Mesenchymal stem cell (in vitro differentiated cells and primary cell): Measurements from ENCODE around the gene KLC4.
A peak's percentile ranks its signal among the peaks of the same experiment; 100 is the strongest.

Source experiments
- DNase-seq: peaks from one replicate; pipeline ENCODE4 v3.0.0-alpha.2; 2013
- H2AFZ ChIP-seq: one replicate; pipeline ENCODE4 v1.6.1; 2013; ENCODE audit warnings: low read depth, mild to moderate bottlenecking, control low read depth, inconsistent platforms, low read length, moderate library complexity
- H2AK5ac ChIP-seq: 2 replicates; pipeline ENCODE4 v1.6.1; 2013; ENCODE audit warnings: low read length, moderate library complexity, mild to moderate bottlenecking, inconsistent platforms; ENCODE audit not compliant: severe bottlenecking
- H2BK120ac ChIP-seq: one replicate; pipeline ENCODE4 v1.6.1; 2013; ENCODE audit warnings: low read depth, mild to moderate bottlenecking, inconsistent platforms, low read length, moderate library complexity
- H2BK12ac ChIP-seq, 2 experiments: one replicate each; pipeline ENCODE4 v1.6.1; 2013; ENCODE audit warnings: inconsistent platforms in 2 of 2, low read length in 2 of 2, mild to moderate bottlenecking in 2 of 2, moderate library complexity in 2 of 2, control low read depth in 1 of 2
- H2BK15ac ChIP-seq: one replicate; pipeline ENCODE4 v1.6.1; 2013; ENCODE audit warnings: mild to moderate bottlenecking, low read depth, inconsistent platforms; ENCODE audit not compliant: poor library complexity, severe bottlenecking
- H2BK5ac ChIP-seq: 2 replicates; pipeline ENCODE4 v1.6.1; 2013; ENCODE audit warnings: low read depth, mild to moderate bottlenecking, low read length, control low read depth, inconsistent platforms; ENCODE audit not compliant: poor library complexity, severe bottlenecking
- H3K14ac ChIP-seq, 2 experiments: one replicate each; pipeline ENCODE4 v1.6.1; 2013; ENCODE audit warnings: inconsistent platforms in 2 of 2, low read length in 2 of 2, control low read depth in 1 of 2, mild to moderate bottlenecking in 1 of 2, moderate library complexity in 1 of 2
- H3K18ac ChIP-seq, 2 experiments: one replicate each; pipeline ENCODE4 v1.6.1; 2013; ENCODE audit warnings: inconsistent platforms in 2 of 2, low read length in 2 of 2, control low read depth in 1 of 2, low read depth in 1 of 2, mild to moderate bottlenecking in 1 of 2
- H3K23ac ChIP-seq, 2 experiments: one replicate each; pipeline ENCODE4 v1.6.1; 2013; ENCODE audit warnings: inconsistent platforms in 2 of 2, low read length in 2 of 2, mild to moderate bottlenecking in 2 of 2, moderate library complexity in 2 of 2, control low read depth in 1 of 2
- H3K27ac ChIP-seq: 2 replicates; pipeline ENCODE4 v1.5.1; 2013; ENCODE audit warnings: mild to moderate bottlenecking, moderate library complexity, low read length, control low read depth, inconsistent platforms; ENCODE audit not compliant: poor library complexity, severe bottlenecking
- H3K27me3 ChIP-seq, 2 experiments: 2 replicates each; pipeline versions ENCODE4 v1.6.1 to v1.7.0; 2013; ENCODE audit warnings: low read length in 2 of 2, mild to moderate bottlenecking in 2 of 2, moderate library complexity in 2 of 2, control low read depth in 1 of 2, inconsistent platforms in 1 of 2; ENCODE audit not compliant: control insufficient read depth in 1 of 2, insufficient read depth in 1 of 2
- H3K36me3 ChIP-seq, 2 experiments: 2 replicates each; pipeline versions ENCODE4 v1.6.1 to v1.7.0; 2013; ENCODE audit warnings: low read length in 2 of 2, control low read depth in 1 of 2, inconsistent platforms in 1 of 2, low read depth in 1 of 2, mild to moderate bottlenecking in 1 of 2; ENCODE audit not compliant: insufficient read depth in 2 of 2, control insufficient read depth in 1 of 2
- H3K4ac ChIP-seq, 2 experiments: one replicate each; pipeline ENCODE4 v1.6.1; 2013; ENCODE audit warnings: inconsistent platforms in 2 of 2, low read length in 2 of 2, mild to moderate bottlenecking in 2 of 2, moderate library complexity in 2 of 2, control low read depth in 1 of 2, low read depth in 1 of 2
- H3K4me1 ChIP-seq: 2 replicates; pipeline ENCODE4 v1.6.1; 2013; ENCODE audit warnings: low read depth, low read length, control low read depth; ENCODE audit not compliant: control insufficient read depth, insufficient read depth
- H3K4me2 ChIP-seq: 2 replicates; pipeline ENCODE4 v1.6.1; 2013; ENCODE audit warnings: low read length, mild to moderate bottlenecking, inconsistent platforms; ENCODE audit not compliant: poor library complexity, severe bottlenecking
- H3K4me3 ChIP-seq, 2 experiments: 2 replicates each; pipeline versions ENCODE4 v1.5.1 to v1.7.0; 2013; ENCODE audit warnings: low read length in 2 of 2, mild to moderate bottlenecking in 2 of 2, control low read depth in 1 of 2, low read depth in 1 of 2; ENCODE audit not compliant: insufficient read depth in 1 of 2
- H3K79me1 ChIP-seq: replicated peaks from 2 replicates; pipeline ENCODE4 v1.6.1; 2013; ENCODE audit warnings: mild to moderate bottlenecking, control low read depth, low read length, inconsistent platforms; ENCODE audit not compliant: poor library complexity, severe bottlenecking
- H3K9ac ChIP-seq: 2 replicates; pipeline ENCODE4 v1.7.0; 2013; ENCODE audit warnings: mild to moderate bottlenecking, low read length, moderate library complexity
- H3K9me3 ChIP-seq: 2 replicates; pipeline ENCODE4 v1.7.0; 2013; ENCODE audit warnings: mild to moderate bottlenecking, low read length; ENCODE audit not compliant: control insufficient read depth
- H4K8ac ChIP-seq: one replicate; pipeline ENCODE4 v1.6.1; 2013; ENCODE audit warnings: inconsistent platforms, mild to moderate bottlenecking, low read length, moderate library complexity
- H4K91ac ChIP-seq: one replicate; pipeline ENCODE4 v1.6.1; 2013; ENCODE audit warnings: mild to moderate bottlenecking, low read length, inconsistent platforms
- WGBS: methylation state at CpG from one replicate; pipeline ENCODE4 v1.1.7; 2013; ENCODE audit warnings: mixed read lengths; 5-methylcytosine and 5-hydroxymethylcytosine counted together

Gene KLC4

GRCh38 chr6:43052842-43053544 is 6.4 kb upstream of the KLC4 start:
- peak overlapping the region; percentile 90 for H3K27ac ChIP-seq
- H2BK12ac ChIP-seq, result peak overlapping the region; percentile 6 to 54
- peak; percentile 48 for DNase-seq
- H4K8ac ChIP-seq, result peak overlapping the region; percentile 97
- H2AK5ac ChIP-seq, result peak overlapping the region; percentile 82
- H3K23ac ChIP-seq, result peak overlapping the region in 1 of 2 experiments; percentile 78
- peak overlapping the region; percentile 6 for H2AFZ ChIP-seq
- peak overlapping the region; percentile 73 to 93 for H3K4me3 ChIP-seq
- H3K36me3 ChIP-seq, result peaks cover 53 to 71% of the 10 kb centered on the region in 2 experiments
- peak overlapping the region; percentile 78 for H2BK15ac ChIP-seq
- H3K18ac ChIP-seq, result peak overlapping the region; percentile 65 to 95
- H3K9me3 ChIP-seq, result no peaks in the 10 kb centered on the region
- peak overlapping the region; percentile 85 for H2BK5ac ChIP-seq
- peaks cover 31% of the 10 kb centered on the region for H3K4me1 ChIP-seq
- H3K79me1 ChIP-seq, result peaks cover 28% of the 10 kb centered on the region
- peak overlapping the region; percentile 70 for H3K4me2 ChIP-seq
- peak overlapping the region; percentile 93 for H2BK120ac ChIP-seq
- peak overlapping the region; percentile 97 for H4K91ac ChIP-seq
- H3K4ac ChIP-seq, result peak overlapping the region; percentile 90 to 99
- peak overlapping the region; percentile 99 for H3K9ac ChIP-seq
- peak overlapping the region; percentile 7 to 98 for H3K14ac ChIP-seq
- no peaks in the 10 kb centered on the region for H3K27me3 ChIP-seq
- 20% methylated on average over 22 of the region's 22 CpGs for whole genome bisulfite sequencing

GRCh38 chr6:43053545-43054205 is 5.8 kb upstream of the KLC4 start, which contains the start of gene CUL7:
CUL7 (minus strand) TSS chr6:43053851; CDS start chr6:43052788, 1,063 bp downstream.
- Histone ChIP-seq H2AFZ (peak within 1 kb of the TSS; percentile 6), H3K9ac (peak within 1 kb of the TSS; percentile 99), H3K23ac (peak within 1 kb of the TSS in 1 of 2 experiments; percentile 78), H3K14ac (peak within 1 kb of the TSS; percentile 7 to 98), H2AK5ac (peak within 1 kb of the TSS; percentile 82), H3K4me1 (peaks cover 29% of the 10 kb centered on the region), H3K36me3 (peaks cover 48 to 65% of the 10 kb centered on the region in 2 experiments), H2BK12ac (peak within 1 kb of the TSS; percentile 6 to 54), H3K18ac (peak within 1 kb of the TSS; percentile 65 to 95), H3K27ac (peak within 1 kb of the TSS; percentile 90), H4K91ac (peak within 1 kb of the TSS; percentile 97), H3K9me3 (no peaks in the 10 kb centered on the region), H2BK15ac (peak within 1 kb of the TSS; percentile 78), H2BK5ac (peak within 1 kb of the TSS; percentile 85), H3K4ac (peak within 1 kb of the TSS; percentile 90 to 99), H3K27me3 (no peaks in the 10 kb centered on the region), H3K79me1 (peaks cover 23% of the 10 kb centered on the region), H3K4me2 (peak within 1 kb of the TSS; percentile 70), H3K4me3 (peak within 1 kb of the TSS; percentile 73 to 93), H2BK120ac (peak within 1 kb of the TSS; percentile 93), H4K8ac (peak within 1 kb of the TSS; percentile 97)
- WGBS, result 2% methylated on average over 25 of the region's 45 CpGs
- peak; percentile 95 for DNase-seq

GRCh38 chr6:43054206-43054943 is 5.1 kb upstream of the KLC4 start:
- Histone ChIP-seq H3K18ac (no peak overlapping the region), H2BK120ac (peak overlapping the region; percentile 2), H2BK15ac (no peak overlapping the region), H4K8ac (peak overlapping the region; percentile 97), H3K4ac (peak overlapping the region in 1 of 2 experiments; percentile 2), H3K79me1 (peaks cover 25% of the 10 kb centered on the region), H3K14ac (no peak overlapping the region), H3K23ac (no peak overlapping the region), H3K27ac (peak overlapping the region; percentile 51), H2BK12ac (no peak overlapping the region), H3K4me1 (peaks cover 29% of the 10 kb centered on the region), H3K27me3 (no peaks in the 10 kb centered on the region), H2BK5ac (no peak overlapping the region), H3K4me2 (no peak overlapping the region), H3K36me3 (peaks cover 45 to 60% of the 10 kb centered on the region in 2 experiments), H3K4me3 (peak overlapping the region in 1 of 2 experiments; percentile 93), H3K9me3 (no peaks in the 10 kb centered on the region), H3K9ac (peak overlapping the region; percentile 99), H2AK5ac (peak overlapping the region; percentile 13), H2AFZ (no peak overlapping the region), H4K91ac (peak overlapping the region; percentile 94)
- WGBS, result 94% methylated on average over 17 of the region's 17 CpGs
- no peak for DNase-seq
